ENCODE measurements around the gene MRGPRG.

The MRGPRG gene

DNA sequence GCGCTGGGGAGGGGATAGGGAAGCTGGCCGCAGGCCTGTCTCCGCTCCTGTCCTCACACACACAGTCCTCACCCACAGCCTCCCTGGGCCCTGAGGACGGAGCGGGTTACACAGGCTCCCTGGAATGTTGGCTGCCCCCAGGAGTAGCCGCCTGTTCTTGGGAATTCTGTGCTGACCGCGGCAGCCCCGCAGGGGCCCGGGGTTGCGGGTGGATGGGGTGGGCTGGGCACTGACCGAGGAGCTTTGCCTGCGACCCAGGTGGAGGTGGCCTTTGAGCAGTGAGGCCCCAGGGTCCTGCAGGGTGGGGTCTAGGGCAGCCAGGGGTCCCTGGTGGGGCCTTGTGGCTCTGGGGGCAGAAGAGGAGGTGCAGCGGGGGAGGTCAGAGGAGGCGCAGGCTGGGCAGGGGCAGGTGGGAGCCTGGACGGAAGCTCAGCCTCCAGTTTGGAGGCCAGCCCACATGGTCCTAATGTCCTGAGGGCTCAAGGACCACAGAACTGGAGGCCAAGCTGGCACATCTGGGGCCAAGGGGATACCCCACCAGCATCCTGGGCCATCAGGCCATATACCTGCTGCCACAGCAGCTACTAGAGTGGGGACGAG lies 6.6 kb upstream of the MRGPRG start:
- no peak for DNase-seq

DNA sequence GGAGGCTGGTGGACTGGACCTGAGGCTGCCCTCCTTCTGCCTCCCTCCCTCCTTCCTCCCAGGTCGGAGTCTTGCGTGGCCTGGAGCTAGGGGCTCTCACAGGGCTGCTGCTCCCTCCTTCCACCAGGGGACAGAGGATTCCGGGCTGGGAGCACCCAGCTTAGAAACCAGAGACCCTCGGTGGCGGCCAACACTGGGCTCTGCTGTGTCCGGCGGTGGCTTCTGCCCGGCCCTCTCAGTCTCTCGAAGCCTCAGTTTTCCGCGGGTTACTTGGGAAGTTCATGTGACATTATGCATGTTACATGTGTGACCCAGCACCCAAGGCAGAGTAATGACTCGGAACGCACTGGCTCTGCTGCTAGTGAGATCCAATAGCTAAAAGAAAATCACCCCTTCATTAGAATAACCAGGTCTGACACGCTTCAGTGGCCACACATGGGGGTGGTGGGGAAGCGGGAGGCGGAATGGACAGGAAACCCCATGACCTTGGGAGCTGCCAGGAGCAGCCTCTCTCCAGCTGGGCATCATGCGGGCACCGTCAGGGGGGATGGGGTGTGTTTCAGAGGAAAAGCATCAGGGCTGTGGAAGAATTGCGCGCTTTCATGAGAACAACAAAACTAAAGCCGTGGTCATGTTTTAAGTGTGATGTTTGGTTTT lies 5.9 kb upstream of the MRGPRG start:
- no peak for DNase-seq

- no peak for DNase-seq
These were observed 5.3 kb upstream of the MRGPRG start for GRCh38 chr11:3223932-3224381.

DNA sequence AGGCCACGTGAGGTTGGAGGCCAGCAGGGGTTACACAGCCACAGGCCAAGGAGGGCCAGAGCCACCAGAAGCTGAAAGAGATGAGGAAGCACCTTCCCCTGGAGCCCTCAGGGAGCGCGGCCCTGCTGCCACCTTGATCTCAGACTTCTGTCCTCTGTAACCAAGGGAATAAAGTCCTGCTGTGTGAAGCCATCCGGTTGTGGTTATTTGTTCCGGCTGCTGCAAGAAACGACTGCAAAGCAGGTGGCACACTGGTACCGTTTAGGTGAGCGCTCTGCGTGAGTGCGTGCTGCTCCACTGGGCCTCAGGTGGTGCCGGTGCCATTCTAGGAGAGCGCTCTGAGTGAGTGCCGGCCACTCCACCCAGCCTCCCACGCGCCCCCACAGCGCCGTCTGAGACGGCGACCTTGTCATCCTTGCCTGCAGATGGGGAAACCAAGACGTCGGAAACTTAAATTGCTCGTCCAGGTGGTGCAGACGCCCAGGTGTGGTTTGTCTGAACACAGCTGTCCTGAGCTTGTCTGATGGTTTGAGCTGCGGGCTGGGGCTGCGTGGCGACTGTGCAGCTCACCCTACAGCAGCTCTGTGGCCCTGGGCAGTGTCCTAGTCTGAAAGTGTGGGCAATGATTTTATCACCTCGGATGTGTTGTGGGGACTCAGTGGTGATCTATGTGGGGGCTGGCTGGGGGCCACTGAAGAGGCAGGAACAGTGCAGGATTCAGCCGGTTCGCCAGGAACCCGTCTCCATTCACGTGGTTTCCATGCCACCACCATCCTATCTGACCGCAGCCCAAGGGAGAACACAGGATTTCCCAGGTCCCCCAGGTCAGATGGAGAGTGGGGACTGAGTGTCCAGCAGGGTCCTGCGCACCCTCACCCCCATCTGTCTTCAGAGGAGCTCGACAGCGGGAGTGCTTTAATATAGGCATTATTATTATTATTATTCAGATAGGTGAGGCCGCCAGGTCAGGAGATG lies 4.6 kb upstream of the MRGPRG start:
- no peak for DNase-seq

DNA sequence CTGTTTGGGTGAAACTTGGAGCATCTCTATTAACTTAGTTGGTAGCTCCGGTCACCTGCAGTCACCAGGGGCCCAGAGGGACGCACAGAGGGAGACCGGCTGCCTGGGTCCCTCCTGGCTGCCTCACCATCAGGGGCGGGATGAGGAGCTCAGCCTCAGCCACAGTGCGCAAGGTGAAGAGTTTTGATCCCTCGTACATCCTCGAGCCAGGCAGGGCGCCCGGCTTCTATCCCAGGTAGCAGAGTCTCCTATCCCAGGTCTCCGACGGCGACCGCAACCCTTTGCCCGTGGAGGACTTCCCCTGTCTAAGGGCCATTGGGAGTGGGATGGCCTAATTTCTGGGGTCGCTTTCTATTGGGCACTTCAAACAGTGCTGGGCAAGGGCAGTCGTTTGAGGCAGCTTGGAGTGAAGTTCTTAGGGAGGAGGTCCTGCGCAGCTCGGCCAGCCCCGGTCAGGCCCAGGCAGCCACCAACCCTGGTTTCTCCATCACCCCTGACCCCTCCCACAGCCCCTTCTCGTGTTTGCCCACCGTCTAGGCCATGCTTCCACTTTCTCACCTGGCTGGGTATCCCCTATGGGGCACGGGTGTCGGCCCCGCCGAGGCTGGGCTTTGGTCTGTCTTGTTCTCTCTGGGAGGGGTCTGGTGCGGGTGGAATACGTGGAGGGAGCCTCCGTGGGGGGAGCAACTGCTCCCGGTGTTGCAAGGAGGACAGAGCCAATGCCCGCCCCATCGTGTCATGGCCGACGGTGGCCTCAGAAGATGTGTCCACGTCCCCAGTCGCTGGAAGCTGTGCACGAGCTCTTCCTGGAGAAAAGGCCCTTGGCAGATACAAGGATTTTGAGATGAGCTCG lies 3.6 kb upstream of the MRGPRG start:
- DNase-seq, result no peak

DNA sequence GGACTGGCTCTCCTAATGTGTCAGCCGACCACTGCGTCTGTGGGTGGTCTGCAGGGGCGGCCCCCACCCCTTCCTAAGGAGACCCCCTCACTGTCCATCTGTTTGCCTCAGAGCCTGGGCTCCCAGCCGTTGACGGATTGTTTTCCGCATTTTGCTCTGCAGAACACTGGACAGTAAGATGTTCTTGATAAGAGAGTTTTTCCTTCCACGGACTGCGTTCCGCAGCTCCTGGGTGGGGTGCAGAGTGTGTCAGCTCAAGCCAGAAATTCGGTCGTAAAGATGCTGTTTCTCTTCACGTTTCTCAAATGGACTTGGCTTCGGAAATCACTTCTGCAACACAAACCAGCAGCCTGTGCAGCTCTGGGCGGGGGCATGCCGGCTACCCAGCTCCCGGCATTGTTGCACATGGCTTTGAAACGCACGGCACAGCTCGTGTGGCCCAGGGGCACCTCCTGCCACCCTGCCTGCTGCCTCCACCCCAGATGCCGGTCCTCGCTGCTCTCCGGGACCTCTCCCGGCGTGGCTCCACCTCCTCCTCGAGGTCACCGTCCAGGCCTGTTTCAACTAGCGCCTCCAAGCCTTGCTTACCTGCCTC lies 2.9 kb upstream of the MRGPRG start:
- DNase-seq, result no peak

DNA sequence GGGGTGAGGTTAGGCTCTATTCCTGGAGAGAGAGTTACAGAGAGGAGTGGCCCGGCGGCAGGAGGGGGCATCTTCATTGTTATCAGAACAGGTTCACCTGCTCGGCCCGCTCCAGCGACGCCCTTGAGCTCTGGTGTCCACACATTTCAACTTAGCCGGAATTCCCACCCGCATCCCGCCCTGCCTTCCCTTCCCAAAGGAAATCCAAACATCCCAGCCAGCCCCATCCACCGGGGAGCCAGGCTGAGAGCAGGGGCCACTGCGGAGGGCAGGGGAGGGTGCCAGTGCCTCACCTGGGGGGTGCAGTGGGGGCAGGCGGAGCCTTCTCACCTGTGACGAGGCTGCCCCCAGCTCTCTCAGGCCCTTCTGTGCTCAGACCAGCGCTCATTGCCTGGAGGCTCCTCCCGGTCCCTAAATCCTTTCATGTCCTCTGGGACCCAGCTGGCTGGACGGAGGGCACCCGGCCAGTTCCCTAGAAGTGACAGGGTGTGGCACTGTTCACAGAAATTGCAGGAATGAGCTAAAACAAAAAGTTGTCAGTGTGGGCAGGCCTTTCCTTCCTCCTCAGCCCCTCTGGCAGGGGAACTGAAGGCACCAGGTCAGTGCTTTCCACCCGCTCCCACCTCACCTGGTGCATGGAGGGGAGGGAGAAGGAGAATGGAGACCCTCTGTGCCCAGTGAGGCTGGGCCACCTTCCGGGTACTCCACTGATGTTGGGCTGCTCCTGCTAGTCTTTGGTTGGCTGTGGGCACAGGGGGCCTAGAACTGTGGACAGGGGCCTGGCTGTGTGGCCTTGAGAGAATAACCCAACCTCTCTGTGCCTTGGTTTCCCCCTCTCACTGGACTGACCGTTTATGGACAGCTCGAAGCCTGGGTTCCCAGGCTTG lies 2.2 kb upstream of the MRGPRG start:
- no peak for DNase-seq

GRCh38 chr11:3220101-3220500 lies 1.5 kb upstream of the MRGPRG start:
- DNase-seq, result no peak

DNA sequence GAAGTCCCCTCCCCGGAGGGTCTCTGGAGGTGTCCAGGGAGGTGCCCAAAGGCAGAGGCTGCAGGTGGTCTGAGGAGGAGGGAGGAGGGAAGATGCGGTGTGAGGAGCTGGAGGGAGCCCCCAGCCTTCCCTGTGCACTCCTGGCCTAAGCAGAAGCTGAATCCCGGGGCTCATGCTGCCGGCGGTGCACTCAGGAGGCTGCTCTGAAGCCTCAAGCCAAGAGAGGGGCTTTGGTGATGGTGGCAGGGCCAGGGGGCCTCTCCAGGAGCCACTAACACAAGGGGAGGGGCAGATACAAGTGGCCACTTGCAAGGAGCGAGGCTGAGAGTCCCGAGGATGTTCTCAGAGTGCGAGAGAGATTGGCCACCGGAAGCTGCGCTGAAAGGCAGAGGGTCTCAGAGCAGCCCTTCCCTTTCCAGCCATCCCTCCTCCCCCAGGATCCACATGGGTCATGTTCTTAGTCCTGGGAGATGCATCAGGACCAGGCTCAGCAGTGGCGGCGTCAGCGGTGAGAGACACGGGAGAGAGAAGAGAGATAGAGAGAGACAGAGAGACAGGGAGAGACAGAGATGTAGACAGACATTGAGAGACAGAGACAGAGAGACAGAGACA lies 774 bp upstream of the MRGPRG start:
- DNase-seq, result no peak

DNA sequence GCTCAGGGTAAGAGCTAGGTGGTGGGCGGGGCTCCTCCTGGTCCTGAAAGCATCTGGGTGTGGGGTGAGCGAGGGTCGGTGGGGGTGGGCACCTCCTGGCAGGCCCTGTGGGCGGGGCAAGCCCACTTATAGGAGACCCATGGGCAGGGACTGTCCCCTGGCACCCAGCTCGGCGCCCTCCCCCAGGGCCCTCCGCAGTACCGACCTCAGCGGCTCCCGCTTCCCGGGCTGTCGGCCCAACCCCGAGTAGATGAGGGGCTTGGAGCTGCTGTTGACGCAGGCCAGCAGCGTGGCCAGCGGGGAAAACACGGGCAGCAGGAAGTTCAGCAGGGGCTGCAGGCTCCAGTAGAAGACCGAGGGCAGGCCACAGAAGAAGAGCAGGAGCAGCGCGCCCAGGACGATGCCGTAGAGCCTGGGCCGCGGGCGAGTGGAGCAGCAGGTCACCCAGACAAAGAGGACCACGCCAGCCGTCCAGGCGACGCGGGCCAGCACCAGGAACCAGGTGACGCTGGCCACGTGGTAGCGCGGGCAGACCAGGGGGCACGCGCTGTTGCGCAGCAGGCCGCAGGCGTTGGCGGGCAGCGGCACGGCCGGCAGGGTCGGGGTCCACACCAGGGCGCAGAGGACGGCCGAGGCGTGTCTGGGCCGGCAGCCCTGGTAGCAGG lies 663 bp downstream of the MRGPRG start:
- no peak for DNase-seq

DNA sequence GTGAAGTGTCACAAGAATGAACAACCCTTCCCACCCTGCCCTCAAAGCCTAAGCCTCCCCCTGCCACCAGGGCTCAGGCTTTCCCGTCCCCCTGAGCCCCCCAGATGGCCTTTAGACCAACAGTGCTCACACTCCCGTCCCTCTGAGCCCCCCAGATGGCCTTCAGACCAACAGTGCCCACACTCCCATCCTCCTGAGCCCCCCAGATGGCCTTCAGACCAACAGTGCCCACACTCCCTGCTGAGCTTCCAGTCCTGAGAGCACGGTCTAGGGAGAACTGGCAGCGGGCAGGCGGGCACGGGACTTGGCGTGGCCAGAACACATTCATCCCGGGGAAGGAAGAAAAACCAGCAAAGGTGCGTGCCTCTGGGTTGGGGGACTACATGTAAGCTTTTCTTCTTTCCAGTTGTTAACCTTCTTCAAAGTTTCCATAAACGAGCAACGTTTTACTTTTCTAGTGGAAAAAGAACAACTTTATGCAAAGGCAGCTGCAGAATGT lies 2.5 kb downstream of the MRGPRG start:
- no peak for DNase-seq

- DNase-seq, result no peak
These were observed 3.1 kb downstream of the MRGPRG start for GRCh38 chr11:3215346-3216026.

DNA sequence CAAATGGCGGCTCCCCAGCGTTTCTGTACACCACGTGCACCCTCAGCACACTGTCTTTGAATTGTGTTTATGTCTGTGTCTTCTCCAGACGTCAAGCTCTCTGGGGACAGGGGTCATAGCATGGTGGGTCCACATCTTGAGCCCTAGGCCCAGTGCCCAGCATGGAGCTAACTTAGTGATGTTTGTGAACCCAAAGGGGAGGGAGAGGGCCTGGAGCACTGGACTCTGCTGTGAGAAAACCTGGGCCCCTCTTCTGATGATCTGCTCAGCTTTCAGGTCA lies 4.3 kb downstream of the MRGPRG start:
- no peak for DNase-seq

- DNase-seq, result no peak
These were observed 4.8 kb downstream of the MRGPRG start for GRCh38 chr11:3213659-3214419.

DNA sequence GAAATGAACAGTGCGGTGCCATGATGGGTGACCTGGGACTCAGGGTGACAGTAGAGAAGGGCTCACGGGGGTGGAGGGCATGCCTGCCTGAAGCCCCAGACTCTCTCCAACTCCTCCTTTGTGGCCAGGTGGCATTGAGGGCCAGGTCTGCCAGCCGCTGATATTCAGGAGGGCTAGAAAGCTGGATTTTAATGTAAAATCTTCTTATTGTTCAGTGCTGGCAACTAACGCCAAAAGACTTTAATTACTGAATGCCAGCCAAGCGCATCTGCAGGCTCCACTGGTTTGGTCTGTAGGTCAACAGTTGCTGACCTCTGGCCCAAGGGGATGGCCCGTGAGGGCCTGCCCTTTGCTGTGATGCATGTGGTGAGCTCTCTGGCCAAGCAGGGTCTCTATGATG lies 10.3 kb downstream of the MRGPRG start:
- no peak for DNase-seq

DNA sequence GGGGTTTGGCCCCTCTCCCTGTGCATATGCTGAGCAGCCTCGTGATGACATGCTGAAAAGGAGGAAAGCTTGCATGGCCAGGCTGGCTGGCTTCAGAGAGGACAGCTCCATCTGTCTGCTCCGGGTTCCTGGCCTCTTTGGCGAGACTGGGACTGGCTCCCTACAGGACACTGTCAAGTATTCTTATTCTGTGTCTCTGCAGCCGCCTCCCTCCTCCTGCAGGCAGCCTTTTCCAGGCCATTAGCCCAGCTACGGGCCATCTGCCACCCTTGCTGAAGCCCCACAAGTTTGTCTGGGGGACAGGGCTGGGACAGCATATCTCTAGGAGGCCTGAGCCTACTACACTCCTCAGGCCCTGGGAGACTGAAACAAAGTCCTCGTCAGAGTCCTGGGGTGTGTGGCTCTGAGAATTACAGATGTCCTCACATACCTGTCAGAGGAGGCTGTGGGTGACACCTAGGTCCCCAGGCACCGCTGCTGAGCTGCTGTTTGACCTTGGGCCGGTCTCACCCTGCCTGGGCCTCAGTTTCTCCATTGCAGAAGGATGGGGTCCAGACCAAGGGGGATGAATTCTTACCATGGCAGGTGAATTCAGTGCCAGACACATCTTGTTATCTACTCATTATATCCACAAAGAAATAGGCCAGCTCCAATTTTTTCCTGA lies 11.0 kb downstream of the MRGPRG start:
- no peak for DNase-seq

GRCh38 chr11:3206922-3207204 lies 11.8 kb downstream of the MRGPRG start:
- DNase-seq, result no peak

DNA sequence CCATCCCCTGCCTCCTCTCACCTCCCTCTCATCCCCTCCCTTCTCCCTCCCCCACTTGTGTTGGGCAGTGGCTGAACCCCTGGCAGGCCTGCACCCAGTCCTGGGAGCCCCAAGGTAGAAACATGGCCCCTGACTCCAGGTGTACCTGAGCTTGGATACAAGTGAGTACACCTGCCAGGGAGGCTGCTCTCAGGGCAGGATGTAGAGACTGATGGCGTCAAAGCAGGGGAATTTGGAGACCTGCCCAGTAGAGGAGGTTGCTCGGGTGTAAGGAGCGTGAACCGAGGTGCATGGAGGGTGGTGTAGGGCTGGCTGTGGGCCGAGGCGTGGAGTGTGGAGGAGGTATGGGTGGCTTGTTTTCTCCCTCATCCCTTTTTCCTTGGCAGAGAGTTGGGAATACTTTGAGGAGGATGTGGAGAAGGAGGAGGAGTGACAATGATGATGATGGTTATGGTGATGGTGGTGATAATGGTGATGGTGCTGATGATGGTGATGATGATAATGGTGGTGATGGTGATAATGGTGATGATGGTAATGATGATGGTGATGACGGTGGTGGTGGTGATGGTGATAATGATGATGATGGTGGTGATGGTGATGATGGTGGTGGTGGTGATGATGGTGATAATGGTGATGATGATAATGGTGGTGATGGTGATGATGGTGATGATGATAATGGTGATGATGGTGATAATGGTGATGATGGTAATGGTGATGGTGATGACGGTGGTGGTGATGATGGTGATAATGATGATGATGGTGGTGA lies 12.3 kb downstream of the MRGPRG start:
- DNase-seq, result no peak
